Left kidney (tissue), 2 donors: ENCODE results near the gene METTL8. TPM values are rescaled to one million over a fixed set of nuclear protein-coding genes. Genes with fewer than 3 reads are reported as not detected.

Source experiments
- DNase-seq: peaks from one replicate; pipeline ENCODE4 v3.0.0-alpha.2; 2013
- polyA plus RNA-seq: library from polyadenylated mRNA; unstranded; fragments of 120-200 nt; gene quantifications from one replicate; pipeline ENCODE4 v1.2.1, GENCODE V29; 2013; ENCODE audit not compliant: insufficient read length

Gene METTL8
- polyA plus RNA-seq, 1 donor: 21.0 TPM

- DNase-seq: no peak
Observed at GRCh38 chr2:171346723-171347557, 86.8 kb downstream of the METTL8 start.

GRCh38 chr2:171345971-171346722 lies 87.6 kb downstream of the METTL8 start:
- no peak for DNase-seq

GRCh38 chr2:171344182-171344581 lies 89.6 kb downstream of the METTL8 start:
- no peak for DNase-seq

GRCh38 chr2:171342067-171342413 lies 91.8 kb downstream of the METTL8 start:
- no peak for DNase-seq

- DNase-seq: no peak
Observed at GRCh38 chr2:171341394-171342066, 92.3 kb downstream of the METTL8 start.

GRCh38 chr2:171334946-171335345 lies 98.8 kb downstream of the METTL8 start:
- no peak for DNase-seq

GRCh38 chr2:171334171-171334570 lies 99.6 kb downstream of the METTL8 start:
- no peak for DNase-seq

GRCh38 chr2:171330155-171330956 lies 103.4 kb downstream of the METTL8 start:
- no peak for DNase-seq

- DNase-seq: no peak
Observed at GRCh38 chr2:171327043-171327496, 106.7 kb downstream of the METTL8 start.

- no peak for DNase-seq
Observed at GRCh38 chr2:171325886-171326585, 107.8 kb downstream of the METTL8 start.

- DNase-seq: no peak
Observed at GRCh38 chr2:171323971-171324528, 109.7 kb downstream of the METTL8 start.

GRCh38 chr2:171322928-171323327 lies 110.9 kb downstream of the METTL8 start:
- no peak for DNase-seq

- DNase-seq: no peak
Observed at GRCh38 chr2:171320731-171321130, 113.1 kb downstream of the METTL8 start.

- DNase-seq: no peak
Observed at GRCh38 chr2:171320208-171320621, 113.6 kb downstream of the METTL8 start.

GRCh38 chr2:171319164-171319810 lies 114.5 kb downstream of the METTL8 start:
- no peak for DNase-seq

- no peak for DNase-seq
Observed at GRCh38 chr2:171318463-171318934, 115.3 kb downstream of the METTL8 start.

- DNase-seq: no peak
Observed at GRCh38 chr2:171317492-171318125, 116.2 kb downstream of the METTL8 start.

GRCh38 chr2:171316755-171317337 lies 116.9 kb downstream of the METTL8 start:
- no peak for DNase-seq

- DNase-seq: no peak
Observed at GRCh38 chr2:171316220-171316619, 117.6 kb downstream of the METTL8 start.
